ENCODE measurements around the gene AGMO.

- TF ChIP-seq CTCF (conservative IDR thresholded peaks at IDR 0.05; ENCODE audit: low read depth, low read length) (no peak), EZH2 (IDR thresholded peaks at IDR 0.05; ENCODE audit: low read length, unreplicated experiment) (no peak)
These were observed 32.6 kb upstream of the AGMO start for GRCh38 chr7:15594461-15594860.

Data from PC-3 (cell line).